NCI-H2196 treated with DMSO at 0.1 percent for 48 hours (cell line): Measurements from ENCODE around the gene TNNT3.
A peak's percentile ranks its signal among the peaks of the same experiment; 100 is the strongest.
"Not testable (repeated sequence)": the region's sequence is repeated elsewhere in the genome, so short reads cannot be mapped to it uniquely, and the experiment has no call there.

Experiments used
- DNase-seq: peaks from one replicate; lab custom pipeline; 2025; ENCODE audit not compliant: unreplicated experiment; lab: John Stamatoyannopoulos, UW

TNNT3 gene

DNA sequence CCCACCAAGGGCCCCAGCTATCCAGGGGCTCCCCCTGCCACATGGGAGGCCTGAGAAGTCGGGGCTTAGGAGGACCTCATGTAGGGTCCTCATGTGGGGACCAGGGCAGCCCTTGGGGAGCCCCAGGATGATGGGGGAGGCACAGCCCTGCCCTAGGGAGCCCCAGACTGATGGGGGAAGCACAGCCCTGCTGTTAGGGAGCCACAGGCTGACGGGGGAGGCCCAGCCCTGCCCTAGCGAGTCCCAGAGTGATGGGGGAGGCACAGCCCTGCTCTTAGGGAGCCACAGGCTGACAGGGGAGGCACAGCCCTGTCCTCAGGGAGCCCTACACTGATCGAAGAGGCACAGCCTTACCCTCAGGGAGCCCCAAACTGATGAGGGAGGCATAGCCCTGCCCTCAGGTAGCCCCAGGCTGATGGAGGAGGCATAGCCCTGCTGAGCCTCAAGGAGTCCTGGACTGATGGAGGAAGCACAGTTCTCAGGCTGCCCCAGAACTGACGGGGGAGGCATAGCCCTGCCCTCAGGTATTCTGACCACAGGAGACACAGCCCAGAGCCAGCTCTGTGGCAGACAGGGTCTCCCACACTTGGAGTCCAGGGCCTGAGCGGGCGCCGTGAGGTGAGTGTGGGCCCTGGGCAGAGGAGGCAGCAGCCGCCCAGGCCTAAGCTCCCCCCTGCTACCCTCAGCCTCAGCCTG lies 38.6 kb upstream of the TNNT3 start:
- no peak for DNase-seq

- DNase-seq, result no peak
Measured at GRCh38 chr11:1881442-1882264, 37.9 kb upstream of the TNNT3 start.

DNA sequence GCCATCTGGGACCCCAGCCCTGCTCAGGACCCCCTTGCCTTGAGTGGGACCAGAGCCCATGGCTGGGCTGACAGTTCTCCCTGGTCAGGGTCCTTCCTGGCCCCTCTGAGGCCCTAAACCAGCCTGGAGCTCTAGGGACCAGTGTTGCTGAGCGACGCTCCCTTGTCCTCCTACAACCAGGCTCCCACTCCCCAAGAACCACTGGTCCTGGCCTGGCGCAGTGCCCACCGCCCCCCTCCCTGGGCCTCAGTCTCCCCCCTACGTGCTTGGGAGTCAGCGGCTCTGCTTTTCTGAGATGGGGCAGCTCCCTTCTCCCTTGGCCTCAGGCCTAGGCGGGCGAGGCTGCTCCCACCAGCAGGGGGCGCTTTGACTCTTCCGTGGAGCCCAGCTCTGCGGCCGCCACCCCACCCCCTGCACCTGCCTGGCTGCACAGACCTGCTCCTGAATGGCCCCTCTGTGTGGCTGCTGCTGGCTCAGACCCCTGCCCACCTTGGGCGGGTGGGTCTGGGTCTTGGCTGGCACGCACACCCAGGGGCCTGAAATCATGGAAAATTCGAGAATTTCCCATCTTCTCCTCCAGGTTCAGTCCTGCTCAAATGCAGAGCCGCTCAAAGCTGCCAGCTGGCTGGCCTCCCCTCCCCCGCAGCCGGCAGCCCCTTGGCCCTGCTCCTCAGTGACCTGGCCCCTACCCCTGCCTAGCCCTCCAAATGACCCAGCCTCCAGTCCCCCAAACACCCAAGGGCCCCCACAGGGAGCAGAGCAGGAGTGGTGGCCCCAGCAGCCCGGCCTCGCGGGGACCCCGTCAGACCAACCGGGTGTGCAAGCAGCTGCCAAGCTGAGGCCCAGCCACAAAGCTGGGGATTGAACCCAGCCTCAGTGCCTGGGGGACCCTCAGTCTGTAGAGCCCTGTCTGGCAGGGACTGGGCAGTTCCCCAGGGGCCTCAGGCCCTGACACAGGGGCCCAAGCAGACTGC lies 37.0 kb upstream of the TNNT3 start:
- DNase-seq, result peak; percentile 44

DNA sequence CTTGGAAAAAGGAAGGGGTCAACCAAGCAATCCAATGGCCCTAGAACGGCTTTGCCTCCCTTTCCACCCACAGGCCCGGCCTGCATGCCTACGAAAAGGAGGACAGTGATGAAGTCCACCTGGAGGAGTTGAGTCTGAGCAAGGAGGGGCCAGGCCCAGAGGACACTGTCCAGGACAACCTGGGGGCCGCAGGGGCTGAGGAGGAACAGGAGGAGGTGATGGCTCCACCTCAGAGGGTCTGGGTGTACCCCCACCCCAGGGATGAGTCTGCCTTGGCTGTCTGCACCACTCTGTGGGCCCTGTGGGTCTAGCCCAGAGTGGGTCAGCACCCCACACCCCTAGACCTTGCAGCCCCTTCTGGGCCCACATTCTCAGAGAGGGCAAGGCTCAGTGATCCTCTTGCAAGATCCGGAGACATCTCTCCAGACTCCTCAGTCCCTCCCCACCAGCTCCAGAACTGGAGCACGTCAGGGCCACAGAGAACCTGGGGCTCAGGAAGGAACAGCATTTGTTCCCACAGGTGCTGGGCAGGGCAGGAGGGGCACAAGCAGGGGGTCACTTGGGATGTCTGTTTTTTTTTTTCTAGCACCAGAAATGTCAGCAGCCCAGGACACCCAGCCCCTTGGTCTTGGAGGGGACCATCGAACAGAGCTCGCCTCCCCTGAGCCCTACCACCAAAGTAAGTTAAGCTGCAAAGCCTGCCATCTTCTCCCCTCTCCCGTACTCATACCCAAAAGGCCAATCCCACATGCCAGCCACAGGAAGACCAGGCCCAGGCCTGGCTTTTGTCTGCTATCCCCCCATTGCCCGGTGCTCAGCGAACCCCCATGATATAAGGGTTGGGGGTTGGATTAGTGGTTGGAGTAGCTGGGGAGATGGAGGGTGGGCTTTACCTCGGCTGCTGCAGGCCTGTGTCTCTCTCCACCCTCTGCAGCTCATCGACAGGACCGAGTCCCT lies 35.9 kb upstream of the TNNT3 start:
- DNase-seq, result no peak

DNA sequence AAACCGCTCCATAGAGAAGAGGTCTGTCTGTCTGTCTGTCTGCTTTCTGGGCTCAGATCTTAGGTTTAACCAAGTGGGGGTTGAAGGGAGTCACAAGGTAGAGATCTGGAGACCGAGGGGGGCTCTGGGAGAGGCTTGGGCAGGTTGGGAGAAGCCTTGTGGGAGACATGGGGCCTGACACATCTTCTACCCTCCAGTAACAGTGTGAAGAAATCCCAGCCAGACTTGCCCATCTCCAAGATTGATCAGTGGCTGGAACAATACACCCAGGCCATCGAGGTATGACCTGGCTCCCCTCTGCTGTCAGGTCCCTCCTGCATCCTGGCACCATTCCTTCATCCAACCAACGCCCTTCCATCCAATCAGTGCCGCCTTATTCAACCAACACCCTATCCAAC lies 35.2 kb upstream of the TNNT3 start:
- no peak for DNase-seq

- DNase-seq, result not testable (repeated sequence)
Measured at GRCh38 chr11:1886551-1886950, 33.0 kb upstream of the TNNT3 start.

- no peak for DNase-seq
Measured at GRCh38 chr11:1887451-1888346, 31.8 kb upstream of the TNNT3 start.

- no peak for DNase-seq
Measured at GRCh38 chr11:1888347-1888753, 31.2 kb upstream of the TNNT3 start.

- DNase-seq, result no peak
Measured at GRCh38 chr11:1888811-1889210, 30.7 kb upstream of the TNNT3 start.

DNA sequence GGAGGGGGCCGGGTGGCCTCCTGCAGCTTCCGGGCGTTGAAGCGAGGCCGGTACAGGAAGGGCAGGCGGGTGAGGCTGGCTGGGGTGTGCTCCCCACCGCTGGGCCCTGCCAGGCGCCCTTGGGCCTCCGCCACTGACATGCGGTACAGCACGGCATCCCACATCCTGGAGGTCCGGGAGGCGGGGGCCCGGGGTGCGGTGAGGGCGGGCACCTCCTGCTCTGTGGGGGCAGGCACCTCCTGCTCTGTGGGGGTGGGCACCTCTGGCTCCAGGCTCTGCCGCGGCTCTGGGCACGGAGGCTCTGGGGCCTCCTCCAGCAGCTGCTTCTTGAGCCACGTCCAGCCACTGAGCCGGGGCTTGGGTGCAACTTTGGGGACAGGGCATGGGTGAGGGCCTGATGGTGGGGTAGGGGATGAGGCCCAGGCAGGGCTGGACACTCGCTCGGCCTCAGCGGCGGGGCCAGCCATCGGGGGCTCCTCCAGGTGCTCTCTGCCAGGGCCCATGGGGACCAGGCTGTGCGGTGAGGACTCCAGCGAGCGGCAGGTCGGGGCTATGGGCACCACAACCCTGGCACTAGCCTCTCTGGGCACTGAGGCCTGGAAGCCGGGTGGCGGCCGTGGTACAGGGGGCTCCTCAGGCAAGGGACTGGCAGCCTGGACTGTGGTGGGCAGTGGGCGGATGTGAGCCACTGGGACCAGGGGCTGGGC lies 30.1 kb upstream of the TNNT3 start:
- DNase-seq, result no peak

GRCh38 chr11:1889941-1890855 lies 29.3 kb upstream of the TNNT3 start:
- DNase-seq, result no peak

- no peak for DNase-seq
Measured at GRCh38 chr11:1890856-1891830, 28.4 kb upstream of the TNNT3 start.

GRCh38 chr11:1891831-1892115 lies 27.7 kb upstream of the TNNT3 start, which contains the start of gene PRR33:
TSS of gene PRR33 (minus strand) at chr11:1891895. CDS start at chr11:1890584, 1,311 bp downstream.
- DNase-seq, result no peak

- no peak for DNase-seq
Measured at GRCh38 chr11:1892116-1892515, 27.4 kb upstream of the TNNT3 start.

GRCh38 chr11:1892558-1892957 lies 26.9 kb upstream of the TNNT3 start:
- DNase-seq, result no peak

DNA sequence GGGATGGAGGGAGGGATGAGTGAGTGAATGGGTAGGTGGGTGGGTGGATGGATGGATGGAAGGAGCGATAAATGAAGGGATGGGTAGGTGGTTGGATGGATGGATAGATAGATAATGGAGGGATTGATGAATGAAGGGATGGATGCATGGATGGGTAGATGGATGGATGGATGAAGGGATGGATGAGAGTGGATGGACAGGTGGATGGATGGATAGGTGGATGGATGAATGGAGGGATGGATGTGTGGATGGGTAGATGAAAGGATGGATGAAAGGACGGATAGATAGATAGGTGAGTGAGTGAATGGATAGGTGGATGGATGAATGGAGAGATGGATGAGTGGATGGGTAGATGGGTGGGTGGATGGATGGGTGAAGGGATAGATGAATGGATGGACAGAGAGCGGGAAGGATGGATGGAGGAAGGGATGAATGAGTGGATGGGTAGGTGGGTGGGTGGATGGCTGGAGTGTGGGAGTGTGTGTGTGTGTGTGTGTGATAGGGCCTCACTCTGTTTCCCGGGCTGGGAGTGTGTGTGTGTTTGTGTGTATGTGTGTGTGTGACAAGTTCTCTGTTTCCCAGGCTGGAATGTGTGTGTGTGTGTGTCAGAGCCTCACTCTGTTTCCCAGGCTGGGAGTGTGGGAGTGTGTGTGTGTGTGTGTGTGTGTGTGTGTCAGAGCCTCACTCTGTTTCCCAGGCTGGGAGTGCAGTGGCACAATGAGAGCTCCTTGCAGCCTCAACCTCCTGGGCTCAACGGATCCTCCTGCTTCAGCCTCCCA lies 25.7 kb upstream of the TNNT3 start:
- no peak for DNase-seq
